NCI-H146 treated with DMSO at 0.1 percent for 48 hours (cell line): Measurements from ENCODE around the gene ITGAX.

Experiments used
- DNase-seq: peaks from one replicate; lab custom pipeline; 2025; ENCODE audit not compliant: unreplicated experiment; lab: John Stamatoyannopoulos, UW

ITGAX gene

DNA sequence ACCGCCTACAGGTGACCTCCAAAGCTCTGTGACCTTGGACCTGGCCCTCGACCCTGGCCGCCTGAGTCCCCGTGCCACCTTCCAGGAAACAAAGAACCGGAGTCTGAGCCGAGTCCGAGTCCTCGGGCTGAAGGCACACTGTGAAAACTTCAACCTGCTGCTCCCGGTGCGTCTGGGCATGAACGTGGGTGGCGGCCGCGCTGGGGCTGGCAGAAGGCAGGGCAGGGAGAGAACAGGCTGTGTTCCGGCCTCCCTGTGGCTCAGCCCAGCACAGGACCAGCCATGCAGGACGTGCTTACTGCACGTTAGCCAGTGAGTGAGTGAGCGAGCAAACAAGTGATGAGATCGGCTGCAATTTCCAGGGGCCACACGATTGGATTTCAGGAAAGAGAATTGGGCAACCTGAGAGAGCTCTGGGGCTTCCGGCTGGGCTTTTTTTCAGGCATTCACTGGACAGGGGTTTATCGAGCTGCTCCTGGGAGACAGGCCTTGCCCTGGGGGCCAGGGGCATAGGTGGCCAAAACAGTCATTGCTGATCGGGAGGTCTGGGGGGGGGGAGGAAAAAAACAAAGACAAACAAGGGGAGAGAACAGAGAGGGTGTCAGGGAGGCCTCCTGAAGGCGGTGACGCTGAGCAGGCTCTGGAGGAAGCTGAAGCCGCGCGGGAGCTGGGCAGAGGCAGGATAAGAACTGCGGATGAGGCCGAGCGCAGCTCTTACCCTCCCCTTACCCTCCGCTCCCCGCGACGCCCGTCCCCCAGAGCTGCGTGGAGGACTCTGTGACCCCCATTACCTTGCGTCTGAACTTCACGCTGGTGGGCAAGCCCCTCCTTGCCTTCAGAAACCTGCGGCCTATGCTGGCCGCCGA lies 16.9 kb downstream of the ITGAX start:
- no peak for DNase-seq

DNA sequence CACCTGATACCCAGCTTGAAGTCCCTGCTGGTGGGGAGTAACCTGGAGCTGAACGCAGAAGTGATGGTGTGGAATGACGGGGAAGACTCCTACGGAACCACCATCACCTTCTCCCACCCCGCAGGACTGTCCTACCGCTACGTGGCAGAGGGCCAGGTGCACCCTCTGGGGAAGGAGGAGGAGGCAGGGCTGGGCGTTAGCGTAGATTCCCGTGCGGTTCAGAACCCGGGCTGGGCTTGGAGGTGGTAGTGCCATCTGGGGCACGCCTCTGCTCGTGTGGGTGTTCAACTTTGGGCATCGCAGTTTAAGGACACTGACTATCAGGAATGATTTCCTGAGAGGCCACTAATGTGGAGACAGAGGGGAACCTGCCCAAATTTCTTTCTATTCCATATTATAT lies 18.3 kb downstream of the ITGAX start:
- no peak for DNase-seq

GRCh38 chr16:31375231-31375630 lies 20.3 kb downstream of the ITGAX start:
- DNase-seq, result no peak

- DNase-seq, result no peak
These were observed 21.7 kb downstream of the ITGAX start for GRCh38 chr16:31376705-31377104.

DNA sequence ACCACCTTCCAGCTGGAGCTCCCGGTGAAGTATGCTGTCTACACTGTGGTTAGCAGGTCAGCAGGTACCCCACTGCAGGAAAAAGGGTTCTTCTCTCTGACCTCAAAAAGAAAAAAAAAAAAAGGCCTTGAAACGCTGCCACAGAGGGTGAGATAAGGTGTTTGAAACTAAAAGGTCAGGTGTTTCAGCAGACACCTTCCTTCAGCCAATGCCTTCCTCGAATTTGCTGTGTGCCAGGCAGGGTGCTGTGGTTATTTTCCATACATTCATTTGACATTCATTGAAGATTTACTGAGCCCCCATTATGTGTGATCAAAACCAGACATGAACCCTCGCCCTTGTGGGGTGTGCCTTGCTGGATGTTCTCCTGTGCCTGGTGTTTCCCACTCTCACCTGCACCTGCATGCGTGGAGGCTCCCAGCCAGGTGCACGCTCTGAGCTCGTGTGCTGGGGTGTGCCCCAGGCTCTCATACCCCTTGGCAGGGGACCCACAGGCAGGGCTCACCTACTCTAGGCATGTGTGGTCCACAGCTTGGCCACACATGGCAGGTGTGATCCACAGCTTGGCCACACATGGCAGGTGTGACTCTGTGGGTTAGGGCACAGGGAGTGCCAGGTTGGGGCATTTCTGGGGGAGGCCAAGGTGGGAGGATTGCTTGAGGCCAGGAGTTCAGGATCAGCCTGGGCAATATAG lies 22.4 kb downstream of the ITGAX start:
- no peak for DNase-seq

DNA sequence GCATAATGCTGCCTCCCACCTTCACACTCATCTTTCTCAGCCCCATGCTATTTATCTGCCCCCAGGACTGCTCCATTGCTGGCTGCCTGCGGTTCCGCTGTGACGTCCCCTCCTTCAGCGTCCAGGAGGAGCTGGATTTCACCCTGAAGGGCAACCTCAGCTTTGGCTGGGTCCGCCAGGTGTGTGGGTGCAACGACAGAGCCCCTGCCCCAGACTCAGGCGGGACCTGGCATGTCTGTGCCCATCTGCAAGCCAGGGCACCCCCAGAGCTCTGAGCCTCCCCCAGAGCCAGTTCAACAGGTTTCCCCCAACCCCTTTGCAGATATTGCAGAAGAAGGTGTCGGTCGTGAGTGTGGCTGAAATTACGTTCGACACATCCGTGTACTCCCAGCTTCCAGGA lies 25.2 kb downstream of the ITGAX start:
- DNase-seq, result no peak

DNA sequence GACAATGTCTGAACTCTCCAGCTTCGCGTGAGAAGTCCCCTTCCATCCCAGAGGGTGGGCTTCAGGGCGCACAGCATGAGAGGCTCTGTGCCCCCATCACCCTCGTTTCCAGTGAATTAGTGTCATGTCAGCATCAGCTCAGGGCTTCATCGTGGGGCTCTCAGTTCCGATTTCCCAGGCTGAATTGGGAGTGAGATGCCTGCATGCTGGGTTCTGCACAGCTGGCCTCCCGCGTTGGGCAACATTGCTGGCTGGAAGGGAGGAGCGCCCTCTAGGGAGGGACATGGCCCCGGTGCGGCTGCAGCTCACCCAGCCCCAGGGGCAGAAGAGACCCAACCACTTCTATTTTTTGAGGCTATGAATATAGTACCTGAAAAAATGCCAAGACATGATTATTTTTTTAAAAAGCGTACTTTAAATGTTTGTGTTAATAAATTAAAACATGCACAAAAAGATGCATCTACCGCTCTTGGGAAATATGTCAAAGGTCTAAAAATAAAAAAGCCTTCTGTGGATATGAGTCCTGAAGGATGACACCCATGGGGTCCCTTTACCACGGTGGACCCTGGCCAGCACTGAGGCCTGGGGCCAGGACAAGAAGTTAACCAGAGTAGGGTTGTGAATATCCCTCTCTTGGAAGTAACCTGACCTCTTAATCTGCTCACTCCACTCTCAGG lies 27.6 kb downstream of the ITGAX start:
- DNase-seq, result peak; percentile 7

DNA sequence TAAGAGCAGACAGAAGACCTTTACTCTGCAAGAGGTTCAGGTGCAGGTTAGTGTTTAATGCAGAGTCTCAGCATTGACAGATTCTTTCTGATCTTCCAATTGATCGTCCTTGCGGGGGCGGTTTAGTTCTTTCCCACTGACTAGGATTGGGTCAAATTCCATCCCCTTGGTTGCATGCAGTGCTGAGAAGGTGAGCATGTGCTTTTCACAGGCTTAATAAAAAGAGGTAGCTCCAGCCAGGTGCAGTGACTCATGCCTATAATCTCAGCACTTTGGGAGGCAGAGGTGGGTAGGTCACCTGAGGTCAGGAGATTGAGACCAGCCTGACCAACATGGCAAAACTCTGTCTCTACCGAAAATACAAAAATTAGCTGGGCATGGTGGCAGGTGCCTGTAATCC lies 30.7 kb downstream of the ITGAX start:
- DNase-seq, result no peak

GRCh38 chr16:31386157-31386984 lies 31.4 kb downstream of the ITGAX start:
- DNase-seq, result no peak

GRCh38 chr16:31388535-31388934 lies 33.6 kb downstream of the ITGAX start:
- DNase-seq, result no peak

GRCh38 chr16:31390504-31391041 lies 35.6 kb downstream of the ITGAX start:
- no peak for DNase-seq

- no peak for DNase-seq
These were observed 38.1 kb downstream of the ITGAX start, which contains the start of gene ITGAD for GRCh38 chr16:31393056-31393455. Gene ITGAD (plus strand): TSS chr16:31393335. CDS start chr16:31393361, 26 bp downstream.

DNA sequence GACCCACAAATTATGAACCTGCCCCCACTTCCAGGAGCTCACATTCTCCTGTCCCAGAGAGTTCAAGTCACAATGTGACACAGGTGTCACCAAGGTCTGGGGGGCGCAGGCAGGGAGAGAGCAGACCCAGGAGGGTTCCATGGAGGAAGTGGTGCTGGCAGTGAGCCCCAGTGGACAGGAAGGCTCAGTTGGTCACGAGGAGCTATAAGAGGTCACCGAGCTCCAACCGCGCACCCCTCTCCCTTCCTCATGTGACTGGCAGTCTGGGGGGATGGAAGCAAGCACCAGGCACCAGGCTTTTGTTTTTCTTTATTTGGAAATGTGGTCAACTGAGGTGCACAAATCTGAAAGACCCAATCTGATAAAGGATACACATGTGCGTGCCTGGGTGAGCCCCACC lies 40.7 kb downstream of the ITGAX start:
- no peak for DNase-seq

- no peak for DNase-seq
These were observed 42.2 kb downstream of the ITGAX start for GRCh38 chr16:31397096-31397660.

DNA sequence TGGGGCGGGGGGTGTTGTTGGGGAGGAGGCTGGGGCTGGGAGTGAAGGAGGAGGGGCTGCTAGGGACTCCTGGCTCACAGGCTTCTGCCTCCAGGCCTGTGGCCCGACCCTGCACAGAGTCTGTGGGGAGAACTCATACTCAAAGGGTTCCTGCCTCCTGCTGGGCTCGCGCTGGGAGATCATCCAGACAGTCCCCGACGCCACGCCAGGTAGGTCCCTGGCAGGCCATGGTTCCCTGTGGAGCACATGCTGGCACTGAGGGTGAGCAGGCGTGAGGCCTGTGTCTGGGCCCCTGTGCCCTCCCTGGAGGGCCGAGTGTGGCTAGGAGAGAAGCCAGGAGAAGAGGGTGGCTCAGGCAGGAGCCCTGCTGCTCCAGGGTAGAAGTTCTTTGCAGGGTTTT lies 42.7 kb downstream of the ITGAX start:
- no peak for DNase-seq

DNA sequence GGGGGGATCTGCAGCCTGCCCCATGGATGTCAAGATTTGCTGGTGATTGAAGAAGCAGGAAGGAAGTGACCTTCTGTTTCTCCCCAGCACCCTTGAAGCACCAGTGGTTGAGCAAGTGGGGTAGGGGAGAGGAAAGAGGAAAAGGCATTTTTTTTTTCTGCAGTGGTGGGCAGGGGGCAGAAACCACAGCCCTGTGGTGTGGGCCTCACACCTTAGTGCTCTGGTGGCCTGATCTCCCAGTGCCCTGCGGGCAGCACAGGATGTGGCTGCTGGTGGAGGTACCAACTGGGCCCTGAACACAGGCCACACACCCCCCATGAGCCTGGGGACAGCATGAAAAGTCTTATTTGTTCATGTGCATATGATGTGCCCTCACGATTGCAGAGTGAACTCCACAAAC lies 45.2 kb downstream of the ITGAX start:
- DNase-seq, result no peak

DNA sequence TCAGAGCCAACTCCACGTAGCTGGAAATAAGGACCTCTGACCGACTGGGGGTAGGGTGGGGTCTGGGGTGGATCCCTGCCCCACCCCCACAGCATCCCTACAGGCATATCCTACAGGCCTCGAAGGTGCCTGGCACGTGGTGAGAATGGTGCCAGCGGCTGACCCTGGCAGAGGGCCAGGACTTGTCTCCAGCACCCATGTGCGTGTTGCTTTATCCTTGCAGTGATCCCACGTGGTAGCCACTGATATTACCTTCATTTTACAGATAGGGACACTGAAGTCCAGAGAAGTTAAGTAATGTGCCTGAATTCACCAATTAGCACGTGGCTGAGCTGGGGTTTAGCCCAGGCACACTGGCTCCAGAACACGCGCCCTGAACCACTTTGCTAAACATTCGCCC lies 46.5 kb downstream of the ITGAX start:
- no peak for DNase-seq

GRCh38 chr16:31402687-31403086 lies 47.7 kb downstream of the ITGAX start:
- DNase-seq, result no peak

DNA sequence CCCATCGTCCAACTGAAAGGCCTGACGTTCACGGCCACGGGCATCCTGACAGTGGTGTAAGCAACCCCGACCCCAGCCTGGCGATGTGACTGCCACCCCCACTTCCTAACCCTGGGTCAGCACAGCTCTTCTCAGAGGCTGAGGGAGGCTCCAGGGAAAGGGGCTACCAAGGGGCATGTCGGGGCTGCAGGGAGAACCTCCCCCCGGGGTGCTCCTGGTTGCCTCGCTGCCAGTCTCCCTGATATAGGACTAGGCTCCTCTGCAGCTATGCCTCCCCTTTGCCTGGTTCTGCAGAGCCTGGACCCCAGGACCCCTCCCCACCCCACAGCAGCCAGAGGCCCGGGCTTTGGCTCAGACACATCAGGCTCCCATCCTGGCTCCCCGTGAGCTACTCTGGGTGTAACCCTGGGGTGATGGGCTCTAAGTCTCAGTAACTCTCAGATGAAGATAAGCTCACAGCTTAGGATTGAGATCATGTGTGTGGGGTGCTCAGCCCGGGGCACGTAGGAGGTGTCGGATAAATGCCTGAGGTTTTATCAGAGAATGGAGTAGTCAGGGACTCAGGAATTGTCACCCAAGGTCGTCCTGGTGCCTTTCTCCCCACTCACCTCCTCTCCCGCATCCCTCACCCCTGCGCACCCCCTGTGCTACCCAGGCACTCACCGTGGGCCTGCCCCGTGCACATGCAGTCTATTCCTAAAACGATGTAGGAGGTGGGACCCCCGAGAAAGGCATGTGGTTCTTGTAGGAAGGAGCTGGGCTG lies 48.8 kb downstream of the ITGAX start:
- no peak for DNase-seq
